Measurements from ENCODE around the gene UBXN7. TPM values are rescaled to one million over a fixed set of nuclear protein-coding genes. Genes with fewer than 3 reads are reported as not detected.
"Not testable (repeated sequence)": the region's sequence is repeated elsewhere in the genome, so short reads cannot be mapped to it uniquely, and the experiment has no call there.

UBXN7 gene
- 12.6 TPM for polyA plus RNA-seq (2012; ENCODE audit: low read depth, missing spikeins)

- FAIRE-seq (peak; percentile 98), DNase-seq (ENCODE audit: insufficient read length, low spot score) (peak; percentile 91)
- peak; percentile 79 for TF ChIP-seq POLR2A (IDR thresholded peaks at IDR 0.05; ENCODE audit: low read depth, low read length)
- TF ChIP-seq PAX5 (IDR thresholded peaks at IDR 0.05; ENCODE audit: insufficient read depth, low read length, severe bottlenecking) = peak; percentile 13
- 0 out of 2 replicates have a peak, but pooled peaks have one; percentile 12 for TF ChIP-seq POU2F2 (IDR thresholded peaks at IDR 0.05; ENCODE audit: low read depth, low read length)
- peak; percentile 70 for TF ChIP-seq POLR2AphosphoS5 (IDR thresholded peaks at IDR 0.05; ENCODE audit: low read depth, low read length)
- TF ChIP-seq TAF1 (IDR thresholded peaks at IDR 0.05; ENCODE audit: low read depth, low read length) = peak; percentile 43; the same call in 1 of the 2 replicates
- TF ChIP-seq SPI1 (IDR thresholded peaks at IDR 0.05; ENCODE audit: low read depth, low read length) = no peak
Observed at GRCh38 chr3:196432137-196432879, at the start of gene UBXN7. TSS of gene UBXN7 (minus strand) at chr3:196432427. CDS start at chr3:196432399, 28 bp downstream.

GRCh38 chr3:196477678-196478077 lies 45.5 kb upstream of the UBXN7 start:
- DNase-seq (ENCODE audit: insufficient read length, low spot score) (no peak), FAIRE-seq (no peak)
- TF ChIP-seq POU2F2 (IDR thresholded peaks at IDR 0.05; ENCODE audit: low read depth, low read length) (no peak), SPI1 (IDR thresholded peaks at IDR 0.05; ENCODE audit: low read depth, low read length) (no peak), POLR2AphosphoS5 (IDR thresholded peaks at IDR 0.05; ENCODE audit: low read depth, low read length) (peak; percentile 7; the same call in 1 of the 2 replicates), PAX5 (IDR thresholded peaks at IDR 0.05; ENCODE audit: insufficient read depth, low read length, severe bottlenecking) (no peak), TAF1 (IDR thresholded peaks at IDR 0.05; ENCODE audit: low read depth, low read length) (no peak), POLR2A (IDR thresholded peaks at IDR 0.05; ENCODE audit: low read depth, low read length) (no peak)

- no peak for TF ChIP-seq PAX5 (IDR thresholded peaks at IDR 0.05; ENCODE audit: insufficient read depth, low read length, severe bottlenecking)
- no peak for TF ChIP-seq TAF1 (IDR thresholded peaks at IDR 0.05; ENCODE audit: low read depth, low read length)
- no peak for TF ChIP-seq SPI1 (IDR thresholded peaks at IDR 0.05; ENCODE audit: low read depth, low read length)
- no peak for TF ChIP-seq POLR2AphosphoS5 (IDR thresholded peaks at IDR 0.05; ENCODE audit: low read depth, low read length)
- no peak for TF ChIP-seq POU2F2 (IDR thresholded peaks at IDR 0.05; ENCODE audit: low read depth, low read length)
- TF ChIP-seq POLR2A (IDR thresholded peaks at IDR 0.05; ENCODE audit: low read depth, low read length) = no peak
- no peak for FAIRE-seq
- no peak for DNase-seq (ENCODE audit: insufficient read length, low spot score)
Observed at GRCh38 chr3:196472286-196472685, 40.1 kb upstream of the UBXN7 start.

GRCh38 chr3:196471551-196471950 lies 39.3 kb upstream of the UBXN7 start:
- DNase-seq (ENCODE audit: insufficient read length, low spot score) (no peak), FAIRE-seq (no peak)
- TF ChIP-seq POLR2AphosphoS5 (IDR thresholded peaks at IDR 0.05; ENCODE audit: low read depth, low read length) (no peak), POLR2A (IDR thresholded peaks at IDR 0.05; ENCODE audit: low read depth, low read length) (no peak), TAF1 (IDR thresholded peaks at IDR 0.05; ENCODE audit: low read depth, low read length) (no peak), PAX5 (IDR thresholded peaks at IDR 0.05; ENCODE audit: insufficient read depth, low read length, severe bottlenecking) (no peak), POU2F2 (IDR thresholded peaks at IDR 0.05; ENCODE audit: low read depth, low read length) (no peak), SPI1 (IDR thresholded peaks at IDR 0.05; ENCODE audit: low read depth, low read length) (no peak)

GRCh38 chr3:196470182-196470581 lies 38.0 kb upstream of the UBXN7 start:
- DNase-seq (ENCODE audit: insufficient read length, low spot score) = not testable (repeated sequence)
- FAIRE-seq = peak; percentile 65

- FAIRE-seq (no peak), DNase-seq (ENCODE audit: insufficient read length, low spot score) (no peak)
- no peak for TF ChIP-seq PAX5 (IDR thresholded peaks at IDR 0.05; ENCODE audit: insufficient read depth, low read length, severe bottlenecking)
- TF ChIP-seq POU2F2 (IDR thresholded peaks at IDR 0.05; ENCODE audit: low read depth, low read length) = no peak
- TF ChIP-seq SPI1 (IDR thresholded peaks at IDR 0.05; ENCODE audit: low read depth, low read length) = no peak
- no peak for TF ChIP-seq POLR2AphosphoS5 (IDR thresholded peaks at IDR 0.05; ENCODE audit: low read depth, low read length)
- TF ChIP-seq TAF1 (IDR thresholded peaks at IDR 0.05; ENCODE audit: low read depth, low read length) = no peak
- TF ChIP-seq POLR2A (IDR thresholded peaks at IDR 0.05; ENCODE audit: low read depth, low read length) = no peak
Observed at GRCh38 chr3:196463804-196464203, 31.6 kb upstream of the UBXN7 start.

GRCh38 chr3:196463478-196463756 lies 31.2 kb upstream of the UBXN7 start:
- no peak for TF ChIP-seq SPI1 (IDR thresholded peaks at IDR 0.05; ENCODE audit: low read depth, low read length)
- no peak for TF ChIP-seq TAF1 (IDR thresholded peaks at IDR 0.05; ENCODE audit: low read depth, low read length)
- TF ChIP-seq POU2F2 (IDR thresholded peaks at IDR 0.05; ENCODE audit: low read depth, low read length) = no peak
- TF ChIP-seq PAX5 (IDR thresholded peaks at IDR 0.05; ENCODE audit: insufficient read depth, low read length, severe bottlenecking) = no peak
- no peak for TF ChIP-seq POLR2A (IDR thresholded peaks at IDR 0.05; ENCODE audit: low read depth, low read length)
- TF ChIP-seq POLR2AphosphoS5 (IDR thresholded peaks at IDR 0.05; ENCODE audit: low read depth, low read length) = no peak
- FAIRE-seq = no peak

GRCh38 chr3:196462680-196463477 lies 30.7 kb upstream of the UBXN7 start:
- FAIRE-seq = peak; percentile 91
- DNase-seq (ENCODE audit: insufficient read length, low spot score) = not testable (repeated sequence)

More at GRCh38 chr3:196463478-196463756, 31.2 kb upstream of the UBXN7 start:
- DNase-seq (ENCODE audit: insufficient read length, low spot score) = no peak

GRCh38 chr3:196458063-196458462 lies 25.8 kb upstream of the UBXN7 start:
- no peak for DNase-seq (ENCODE audit: insufficient read length, low spot score)
- no peak for FAIRE-seq
- TF ChIP-seq SPI1 (IDR thresholded peaks at IDR 0.05; ENCODE audit: low read depth, low read length) = no peak
- TF ChIP-seq POU2F2 (IDR thresholded peaks at IDR 0.05; ENCODE audit: low read depth, low read length) = no peak
- no peak for TF ChIP-seq POLR2A (IDR thresholded peaks at IDR 0.05; ENCODE audit: low read depth, low read length)
- no peak for TF ChIP-seq TAF1 (IDR thresholded peaks at IDR 0.05; ENCODE audit: low read depth, low read length)
- no peak for TF ChIP-seq POLR2AphosphoS5 (IDR thresholded peaks at IDR 0.05; ENCODE audit: low read depth, low read length)
- no peak for TF ChIP-seq PAX5 (IDR thresholded peaks at IDR 0.05; ENCODE audit: insufficient read depth, low read length, severe bottlenecking)
